Measurements from ENCODE around the gene ATP2B2.
A peak's percentile ranks its signal among the peaks of the same experiment; 100 is the strongest.

Gene ATP2B2

GRCh38 chr3:10531031-10531430 lies 25.6 kb upstream of the ATP2B2 start:
- no peak for TF ChIP-seq CTCF (IDR thresholded peaks at IDR 0.05; ENCODE audit: low read depth, low read length, missing control alignments)
- H3K4me3 ChIP-seq (ENCODE audit: low read depth, low read length) = no peak overlapping the region
- no peak for DNase-seq (ENCODE audit: low read depth)

GRCh38 chr3:10530241-10530640 lies 24.9 kb upstream of the ATP2B2 start:
- H3K4me3 ChIP-seq (ENCODE audit: low read depth, low read length) = no peak overlapping the region
- no peak for TF ChIP-seq CTCF (IDR thresholded peaks at IDR 0.05; ENCODE audit: low read depth, low read length, missing control alignments)
- DNase-seq (ENCODE audit: low read depth) = no peak

- DNase-seq (ENCODE audit: low read depth) = no peak
- TF ChIP-seq CTCF (IDR thresholded peaks at IDR 0.05; ENCODE audit: low read depth, low read length, missing control alignments) = no peak
- H3K4me3 ChIP-seq (ENCODE audit: low read depth, low read length) = no peak overlapping the region
Measured at GRCh38 chr3:10529809-10530208, 24.4 kb upstream of the ATP2B2 start.

- no peak overlapping the region for H3K4me3 ChIP-seq (ENCODE audit: low read depth, low read length)
- no peak for DNase-seq (ENCODE audit: low read depth)
- no peak for TF ChIP-seq CTCF (IDR thresholded peaks at IDR 0.05; ENCODE audit: low read depth, low read length, missing control alignments)
Measured at GRCh38 chr3:10528046-10528445, 22.7 kb upstream of the ATP2B2 start.

GRCh38 chr3:10527295-10528001 lies 22.1 kb upstream of the ATP2B2 start:
- DNase-seq (ENCODE audit: low read depth) = no peak
- peak; percentile 2 for TF ChIP-seq CTCF (IDR thresholded peaks at IDR 0.05; ENCODE audit: low read depth, low read length, missing control alignments)
- no peak overlapping the region for H3K4me3 ChIP-seq (ENCODE audit: low read depth, low read length)

GRCh38 chr3:10526366-10526765 lies 21.0 kb upstream of the ATP2B2 start:
- H3K4me3 ChIP-seq (ENCODE audit: low read depth, low read length) = no peak overlapping the region
- no peak for DNase-seq (ENCODE audit: low read depth)
- no peak for TF ChIP-seq CTCF (IDR thresholded peaks at IDR 0.05; ENCODE audit: low read depth, low read length, missing control alignments)

GRCh38 chr3:10524799-10525301 lies 19.5 kb upstream of the ATP2B2 start:
- no peak for TF ChIP-seq CTCF (IDR thresholded peaks at IDR 0.05; ENCODE audit: low read depth, low read length, missing control alignments)
- no peak for DNase-seq (ENCODE audit: low read depth)
- no peak overlapping the region for H3K4me3 ChIP-seq (ENCODE audit: low read depth, low read length)
